Spleen (tissue), 13 donors: Measurements from ENCODE around the gene SPATS2. TPM values are rescaled to one million over a fixed set of nuclear protein-coding genes. Genes with fewer than 3 reads are reported as not detected.
"Not testable (repeated sequence)": the region's sequence is repeated elsewhere in the genome, so short reads cannot be mapped to it uniquely, and the experiment has no call there.

Experiments
- DNase-seq: peaks from one replicate; pipeline ENCODE4 v3.0.0-alpha.2; 2020
- H3K27ac ChIP-seq, 8 donors: fragments of 200-600 bp; sonication (generic) in 7 of 8; 1 replicate in 4 of 8; 2 replicates in 4 of 8; pipeline versions ENCODE4 v1.5.0 to v1.8.0; 2016 to 2021; ENCODE audit warnings: inconsistent platforms in 4 of 8, mild to moderate bottlenecking in 4 of 8, moderate library complexity in 1 of 8
- H3K27me3 ChIP-seq, 7 donors: fragments of 200-600 bp; sonication (generic) in 6 of 7; replicated peaks in 1 of 7; 1 replicate in 4 of 7; 2 replicates in 3 of 7; pipeline versions ENCODE4 v1.5.0 to v1.8.0; 2016 to 2021; ENCODE audit warnings: inconsistent platforms in 3 of 7, mild to moderate bottlenecking in 1 of 7
- H3K36me3 ChIP-seq, 6 donors: fragments of 200-600 bp; sonication (generic) in 5 of 6; 1 replicate in 4 of 6; 2 replicates in 2 of 6; pipeline versions ENCODE4 v1.5.0 to v1.8.0; 2016 to 2021; ENCODE audit warnings: inconsistent platforms in 2 of 6
- H3K4me1 ChIP-seq, 6 donors: fragments of 200-600 bp; sonication (generic) in 5 of 6; 1 replicate in 3 of 6; 2 replicates in 3 of 6; pipeline versions ENCODE4 v1.5.0 to v1.8.0; 2016 to 2021; ENCODE audit warnings: inconsistent platforms in 3 of 6
- H3K4me3 ChIP-seq, 8 donors: fragments of 200-600 bp; sonication (generic) in 7 of 8; 1 replicate in 4 of 8; 2 replicates in 4 of 8; pipeline versions ENCODE4 v1.5.0 to v1.8.0; 2016 to 2021; ENCODE audit warnings: inconsistent platforms in 4 of 8, mild to moderate bottlenecking in 4 of 8, moderate library complexity in 2 of 8
- H3K9me3 ChIP-seq, 8 donors: fragments of 200-600 bp; sonication (generic) in 7 of 8; 1 replicate in 4 of 8; 2 replicates in 4 of 8; pipeline versions ENCODE4 v1.5.0 to v1.8.0; 2016 to 2021; ENCODE audit warnings: inconsistent platforms in 4 of 8
- POLR2A ChIP-seq, 3 donors: fragments of 450-650 bp; IDR thresholded peaks; one replicate each; pipeline ENCODE4 v1.5.1; 2017; ENCODE audit warnings: antibody characterized with exemption in 3 of 3, mild to moderate bottlenecking in 1 of 3
- POLR2AphosphoS5 ChIP-seq, 3 donors: sonication (generic); formaldehyde crosslinking; IDR thresholded peaks; one replicate each; pipeline ENCODE4 v1.5.1; 2017; ENCODE audit warnings: antibody characterized with exemption in 3 of 3
- WGBS, 5 donors: extraction: QIAGEN DNeasy Blood & Tissue Kit in 3 of 5; methylation state at CpG; one replicate each; pipeline versions ENCODE4 v1.1.5 to v1.1.7; 2013 to 2018; 5-methylcytosine and 5-hydroxymethylcytosine counted together
- intact Hi-C: fragments of 100-400 bp; cut with DNase I; formaldehyde crosslinking; loops from one replicate; pipeline ENCODE4 v1.15.0; 2023; ENCODE audit warnings: low total_unique reads
- long read RNA-seq, 2 donors: transcript quantifications; one replicate each; lab custom pipeline, GENCODE V29; 2026
- polyA plus RNA-seq, 3 donors: library from polyadenylated mRNA; stranded (reverse); fragments of 200-250 nt; gene quantifications; one replicate each; pipeline ENCODE4 v1.2.1, GENCODE V29; 2013
- total RNA-seq, 7 donors: library from RNA; depleted of rRNA in 3 of 7; stranded (reverse); fragments of >200 nt in 3 of 7; fragmentation: NEBNext Ultra II Directional in 4 of 7; extraction: Animal tissue kit (Norgen Biotek cat#: 25700) in 4 of 7; gene quantifications; one replicate each; pipeline versions ENCODE4 v1.1.0 to v1.2.1, GENCODE V29; 2016 to 2021
- TF ChIP-seq, protein P1 (sequence below), 11 experiments: fragments of 200-600 bp in 7 of 11; fragments of 450-650 bp in 4 of 11; sonication (generic) in 4 of 11; IDR thresholded peaks in 8 of 11; conservative IDR thresholded peaks in 3 of 11; 1 replicate in 7 of 11; 2 replicates in 4 of 11; pipeline versions ENCODE4 v1.4.0 to v1.8.0; 2016 to 2021; ENCODE audit warnings: antibody characterized with exemption in 11 of 11, inconsistent platforms in 4 of 11, mild to moderate bottlenecking in 1 of 11
- donor health status: healthy with polysubstance abuse.
- donor health status: DM: no; HTN: no; CAD: no; lungs with moderate emphysema.
- donor health status: DM: no; HTN: no; CAD: no.
- donor health status: Bipolar disorder and iron deficiency.
- donor health status: healthy.
- donor health status: DM: no; HTN: no; CAD: no.
- donor health status: DM: yes; HTN: yes; CAD: no.

The SPATS2 gene
- 10 to 100 TPM; 15.8 to 27.0 (median 20.7) TPM for total RNA-seq
- 10 to 100 TPM in 1 of 3 donors, 1 to 10 TPM in 2; 7.1 to 10.1 (median 9.1) TPM for polyA plus RNA-seq
- long read RNA-seq, donor 1, partial matches to known transcripts, result 5 of 13 reads
- long read RNA-seq, donor 1, other reads (novel, unspliced or antisense), result 0 of 13 reads
- long read RNA-seq, donor 2, transcript SPATS2-213 (5 exons, 1,061 nt), result major isoform, 6 of 10 reads
- long read RNA-seq, donor 2, partial matches to known transcripts, result 0 of 10 reads
- long read RNA-seq, donor 2, other reads (novel, unspliced or antisense), result 0 of 10 reads

DNA sequence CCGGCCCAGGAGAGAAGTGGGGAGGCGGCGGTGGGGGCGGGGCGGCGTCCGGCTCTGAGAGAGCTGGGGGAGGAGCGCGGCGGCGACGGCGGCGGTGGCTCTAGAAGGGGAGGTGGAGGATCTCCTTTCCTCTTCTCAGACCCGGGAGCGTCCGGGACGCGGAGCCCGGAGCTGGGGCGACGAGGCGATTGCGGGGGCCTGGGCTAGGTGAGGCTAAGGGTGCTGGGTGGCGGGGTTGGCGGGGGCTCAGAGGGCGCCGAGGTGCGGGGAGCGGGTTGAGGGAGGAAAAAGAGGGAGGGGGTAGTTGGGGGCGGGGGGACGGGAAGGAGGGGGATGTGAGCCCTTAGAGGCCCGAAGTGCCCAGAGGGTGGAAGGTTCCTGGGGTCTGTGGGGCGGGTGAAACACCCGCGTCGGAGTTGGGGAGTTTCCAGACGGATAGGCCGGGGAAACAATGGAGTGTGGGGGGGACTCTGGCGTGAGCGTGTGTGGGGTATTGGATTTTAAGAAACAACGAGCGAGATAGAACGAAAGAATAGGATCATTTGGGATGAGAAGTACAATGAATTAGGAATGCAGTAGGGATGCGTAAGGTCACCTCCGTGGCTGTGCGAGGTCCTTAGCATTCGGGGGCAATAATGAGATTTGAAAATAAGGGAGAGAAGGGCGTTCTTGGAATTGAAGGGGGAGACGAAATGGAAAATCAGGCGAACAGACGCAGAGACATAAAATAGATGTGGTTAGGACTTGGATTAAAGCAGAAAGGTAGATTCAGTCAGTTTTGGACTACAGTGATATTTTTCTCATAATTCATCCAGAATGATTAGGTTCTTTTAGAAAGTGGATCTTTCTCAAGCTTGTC lies at the start of gene SPATS2:
SPATS2 (plus strand) TSS at position 82 of the 859 bp plus-strand sequence. CDS start 93,551 bp downstream, outside the sequence.
- Histone ChIP-seq H3K9me3 (no peaks in the 10 kb centered on the region), H3K4me3 (peak within 1 kb of the TSS; percentile 69 to 95 (median 86)), H3K27ac (peak within 1 kb of the TSS; percentile 85 to 96 (median 92)), H3K27me3 (no peaks in the 10 kb centered on the region), H3K4me1 (peaks cover 13 to 51% (median 41%) of the 10 kb centered on the region in 6 donors), H3K36me3 (no peaks in the 10 kb centered on the region)
- WGBS, 5 donors, result 2% methylated on average over 41 to 52 of the region's 52 CpGs
- intact Hi-C loops, result no loop called here
- TF ChIP-seq POLR2A (IDR thresholded peaks at IDR 0.05), result no peak
- TF ChIP-seq POLR2AphosphoS5 (IDR thresholded peaks at IDR 0.05), result peak in 1 of 3 donors; percentile 77
- TF ChIP-seq, protein P1, sequence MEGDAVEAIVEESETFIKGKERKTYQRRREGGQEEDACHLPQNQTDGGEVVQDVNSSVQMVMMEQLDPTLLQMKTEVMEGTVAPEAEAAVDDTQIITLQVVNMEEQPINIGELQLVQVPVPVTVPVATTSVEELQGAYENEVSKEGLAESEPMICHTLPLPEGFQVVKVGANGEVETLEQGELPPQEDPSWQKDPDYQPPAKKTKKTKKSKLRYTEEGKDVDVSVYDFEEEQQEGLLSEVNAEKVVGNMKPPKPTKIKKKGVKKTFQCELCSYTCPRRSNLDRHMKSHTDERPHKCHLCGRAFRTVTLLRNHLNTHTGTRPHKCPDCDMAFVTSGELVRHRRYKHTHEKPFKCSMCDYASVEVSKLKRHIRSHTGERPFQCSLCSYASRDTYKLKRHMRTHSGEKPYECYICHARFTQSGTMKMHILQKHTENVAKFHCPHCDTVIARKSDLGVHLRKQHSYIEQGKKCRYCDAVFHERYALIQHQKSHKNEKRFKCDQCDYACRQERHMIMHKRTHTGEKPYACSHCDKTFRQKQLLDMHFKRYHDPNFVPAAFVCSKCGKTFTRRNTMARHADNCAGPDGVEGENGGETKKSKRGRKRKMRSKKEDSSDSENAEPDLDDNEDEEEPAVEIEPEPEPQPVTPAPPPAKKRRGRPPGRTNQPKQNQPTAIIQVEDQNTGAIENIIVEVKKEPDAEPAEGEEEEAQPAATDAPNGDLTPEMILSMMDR (IDR thresholded peaks at IDR 0.05 in 8 of 11, conservative IDR thresholded peaks at IDR 0.05 in 3 of 11), result no peak
- DNase-seq, result no peak

DNA sequence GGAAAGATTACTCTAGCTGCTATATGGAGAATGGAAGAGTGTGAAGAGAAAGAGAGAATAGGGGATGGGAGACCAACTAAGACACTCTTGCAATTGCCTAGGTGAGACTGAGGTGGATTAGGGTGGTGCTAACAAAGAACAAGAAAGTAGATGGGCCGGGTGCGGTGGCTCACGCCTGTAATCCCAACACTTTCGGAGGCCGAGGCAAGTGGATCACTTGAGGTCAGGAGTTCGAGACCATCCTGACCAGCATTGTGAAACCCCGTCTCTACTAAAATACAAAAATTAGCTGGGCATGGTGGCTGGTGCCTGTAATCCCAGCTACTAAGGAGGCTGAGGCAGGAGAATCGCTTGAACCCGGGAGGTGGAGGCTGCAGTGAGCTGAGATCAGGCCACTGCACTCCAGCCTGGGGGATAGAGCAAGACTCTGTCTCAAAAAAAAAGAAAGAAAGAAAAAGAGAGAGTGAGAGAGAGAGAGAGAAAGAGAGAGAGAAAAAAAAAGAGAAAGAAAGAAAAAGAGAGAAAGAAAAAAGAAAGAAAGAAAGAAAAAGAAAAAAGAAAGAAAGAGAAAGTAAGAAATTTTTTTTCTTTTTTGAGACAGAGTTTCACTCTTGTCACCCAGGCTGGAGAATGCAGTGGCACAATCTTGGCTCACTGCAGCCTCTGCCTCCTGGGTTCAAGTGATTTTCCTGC lies 46.7 kb upstream of the SPATS2 start:
- H3K9me3 ChIP-seq, H3K36me3 ChIP-seq, H3K27ac ChIP-seq, H3K27me3 ChIP-seq, intact Hi-C loops, DNase-seq, H3K4me3 ChIP-seq: not testable (repeated sequence)
- peaks cover 4 to 29% (median 18%) of the 10 kb centered on the region in 6 donors for H3K4me1 ChIP-seq
- WGBS, 5 donors, result 92 to 97% (median 94%) methylated on average over 9 of the region's 9 CpGs

DNA sequence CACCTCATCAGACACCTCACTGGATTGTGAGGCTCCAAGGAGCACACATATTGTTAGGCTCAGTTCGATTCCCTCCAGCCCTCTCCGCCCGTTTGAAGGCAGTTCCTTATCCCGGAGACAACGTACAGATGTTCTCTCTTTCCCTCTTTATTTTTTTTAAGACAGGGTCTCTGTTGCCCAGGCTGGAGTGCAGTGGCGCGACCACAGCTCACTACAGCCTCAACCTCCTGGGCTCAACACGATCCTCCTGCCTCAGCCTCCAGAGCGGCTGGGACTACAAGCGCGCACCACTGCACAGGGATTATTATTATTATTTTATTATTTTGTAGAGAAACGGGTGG lies 44.9 kb upstream of the SPATS2 start:
- DNase-seq, result no peak
- peak overlapping the region in 7 of 8 donors; percentile 14 to 82 (median 73) for H3K27ac ChIP-seq
- WGBS, 5 donors, result 37 to 45% (median 40%) methylated on average over 12 of the region's 12 CpGs
- H3K4me1 ChIP-seq, result peaks cover 4 to 29% (median 18%) of the 10 kb centered on the region in 6 donors
- TF ChIP-seq POLR2A (IDR thresholded peaks at IDR 0.05) (no peak), POLR2AphosphoS5 (IDR thresholded peaks at IDR 0.05) (no peak)
- TF ChIP-seq, protein P1 (IDR thresholded peaks at IDR 0.05 in 8 of 11, conservative IDR thresholded peaks at IDR 0.05 in 3 of 11), result no peak
- H3K27me3 ChIP-seq, result no peaks in the 10 kb centered on the region
- peaks cover 0 to 20% (median 0%) of the 10 kb centered on the region in 6 donors for H3K36me3 ChIP-seq
- H3K4me3 ChIP-seq, result peak overlapping the region; percentile 49 to 87 (median 68)
- H3K9me3 ChIP-seq, result no peaks in the 10 kb centered on the region
- intact Hi-C loops, result no loop called here

DNA sequence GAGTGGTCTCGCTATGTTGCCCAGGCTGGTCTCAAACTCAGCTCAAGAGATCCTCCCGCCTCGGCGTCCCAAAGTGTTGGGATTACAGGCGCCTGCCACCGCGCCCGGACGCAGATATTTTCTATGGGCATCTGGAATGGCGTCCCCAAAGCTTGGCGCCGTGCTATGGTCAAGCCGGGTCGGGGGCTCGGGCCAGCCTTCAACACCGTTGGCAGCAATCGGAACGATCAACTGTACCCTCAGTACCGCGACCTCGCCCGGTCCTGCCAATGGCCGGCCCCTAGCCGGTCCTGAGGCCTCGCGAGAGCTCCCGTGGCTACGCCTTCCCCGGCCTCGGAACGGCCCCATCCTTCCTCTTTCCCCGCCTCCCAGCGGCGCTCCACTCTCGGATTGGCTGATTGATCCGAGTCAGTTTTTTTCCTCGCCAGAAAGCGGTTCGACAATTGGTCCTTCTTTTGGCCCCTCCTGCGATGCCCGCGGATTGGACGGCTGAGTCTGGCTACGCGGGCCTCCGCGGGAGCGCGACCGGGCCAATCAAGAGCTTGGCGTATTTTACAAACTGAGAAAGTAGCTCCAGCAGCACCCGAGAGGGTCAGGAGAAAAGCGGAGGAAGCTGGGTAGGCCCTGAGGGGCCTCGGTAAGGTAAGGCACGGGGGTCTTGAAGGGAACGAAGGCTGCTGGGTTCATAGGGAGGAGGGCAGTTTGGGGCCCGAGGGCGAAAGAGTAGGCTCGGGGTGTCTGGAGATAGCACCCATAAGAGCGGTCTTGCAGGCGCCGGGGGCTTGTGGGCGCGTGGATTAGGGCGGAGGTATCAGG lies 44.3 kb upstream of the SPATS2 start, which contains the start of gene TROAP:
TROAP (plus strand) TSS at position 548 of the 816 bp plus-strand sequence. CDS start 354 bp downstream, outside the sequence.
- Histone ChIP-seq H3K36me3 (peaks cover 0 to 25% (median 0%) of the 10 kb centered on the region in 6 donors), H3K4me3 (peak within 1 kb of the TSS; percentile 49 to 87 (median 68)), H3K27ac (peak within 1 kb of the TSS in 7 of 8 donors; percentile 14 to 82 (median 73)), H3K4me1 (peaks cover 4 to 29% (median 18%) of the 10 kb centered on the region in 6 donors), H3K27me3 (no peaks in the 10 kb centered on the region), H3K9me3 (no peaks in the 10 kb centered on the region)
- intact Hi-C loops, result no loop called here
- TF ChIP-seq, protein P1 (IDR thresholded peaks at IDR 0.05 in 8 of 11, conservative IDR thresholded peaks at IDR 0.05 in 3 of 11), result peak in 4 of 11 experiments; percentile 24 to 59 (median 40)
- TF ChIP-seq POLR2AphosphoS5 (IDR thresholded peaks at IDR 0.05) (peak; percentile 90 to 92 (median 91)), POLR2A (IDR thresholded peaks at IDR 0.05) (peak in 1 of 3 donors; percentile 31)
- DNase-seq, result peak; percentile 99
- WGBS, 5 donors, result 0 to 1% (median 0%) methylated on average over 57 to 65 of the region's 65 CpGs
